Endothelial cell of umbilical vein (primary cell): Measurements from ENCODE around the gene ZNF70. TPM values are rescaled to one million over a fixed set of nuclear protein-coding genes. Genes with fewer than 3 reads are reported as not detected.

Source experiments
- BruUV-seq: library from RNA; stranded (reverse); fragments of 400-500 nt; replicated peaks from 2 replicates; lab custom pipeline; 2021; lab: Mats Ljungman, UMichigan
- CTCF ChIA-PET: fragments of 300-600, 350-600 bp; sonication (Branson Sonifier 250); formaldehyde crosslinking; loops from one replicate; lab custom pipeline; 2021; ENCODE audit warnings: antibody characterized with exemption, inconsistent platforms; lab: Charles Lee
- POLR2A ChIA-PET: fragments of 300-600, 350-600 bp; sonication (Branson Sonifier 250); formaldehyde crosslinking; loops from one replicate; lab custom pipeline; 2021; ENCODE audit warnings: antibody characterized with exemption, inconsistent platforms; lab: Charles Lee
- DNase-seq: peaks from one replicate; pipeline ENCODE4 v3.0.0-alpha.2; 2011; ENCODE audit warnings: low read depth, low spot score
- FAIRE-seq: peaks from 2 replicates; lab custom pipeline; 2011; peaks lifted over from hg19 to GRCh38; lab: Jason Lieb, UNC
- H2AFZ ChIP-seq: 2 replicates; pipeline ENCODE4 v1.6.0; 2012; ENCODE audit warnings: low read depth, low read length, control low read depth, inconsistent platforms
- H3K27ac ChIP-seq: 2 replicates; pipeline ENCODE4 v1.5.1; 2011; ENCODE audit warnings: low read depth, mild to moderate bottlenecking, control low read depth, low read length, moderate library complexity; ENCODE audit not compliant: insufficient read depth
- H3K27me3 ChIP-seq, 2 experiments: 2 replicates each; pipeline versions ENCODE4 v1.6.0 to v1.6.1; 2011; ENCODE audit warnings: low read length in 2 of 2, mixed read lengths in 1 of 2; ENCODE audit not compliant: control insufficient read depth in 2 of 2, insufficient read depth in 2 of 2
- H3K36me3 ChIP-seq, 2 experiments: 2 replicates in 1 of 2; 3 replicates in 1 of 2; pipeline ENCODE4 v1.5.1; 2011; ENCODE audit warnings: low read length in 2 of 2, mild to moderate bottlenecking in 1 of 2, moderate library complexity in 1 of 2; ENCODE audit not compliant: control insufficient read depth in 2 of 2, insufficient read depth in 2 of 2; ENCODE audit errors: extremely low read depth in 1 of 2
- H3K4me1 ChIP-seq: 3 replicates; pipeline ENCODE4 v1.5.1; 2011; ENCODE audit warnings: mild to moderate bottlenecking, low read length; ENCODE audit not compliant: control insufficient read depth, insufficient read depth; ENCODE audit errors: extremely low read depth
- H3K4me2 ChIP-seq: 2 replicates; pipeline ENCODE4 v1.6.1; 2011; ENCODE audit warnings: low read length, control low read depth, mixed read lengths; ENCODE audit not compliant: insufficient read depth
- H3K4me3 ChIP-seq, 3 experiments: fragments of 200-600 bp in 1 of 3; sonication (generic), shearing (Covaris generic) in 1 of 3; replicated peaks in 1 of 3; 2 replicates each; pipeline ENCODE4 v1.5.1; 2011 to 2016; ENCODE audit warnings: control low read depth in 3 of 3, low read length in 3 of 3, mild to moderate bottlenecking in 2 of 3, inconsistent platforms in 1 of 3, low read depth in 1 of 3, moderate library complexity in 1 of 3; ENCODE audit not compliant: insufficient read depth in 1 of 3
- H3K79me2 ChIP-seq: 2 replicates; pipeline ENCODE4 v1.6.0; 2012; ENCODE audit warnings: low read length, inconsistent platforms; ENCODE audit not compliant: control insufficient read depth, insufficient read depth
- H3K9ac ChIP-seq: replicated peaks from 2 replicates; pipeline ENCODE3; 2011; ENCODE audit warnings: low read length, control low read depth; ENCODE audit not compliant: insufficient read depth; ENCODE audit errors: extremely low read depth
- H3K9me1 ChIP-seq: replicated peaks from 3 replicates; pipeline ENCODE4 v1.6.0; 2011; ENCODE audit warnings: mild to moderate bottlenecking, low read length; ENCODE audit not compliant: control insufficient read depth, insufficient read depth; ENCODE audit errors: extremely low read depth
- H3K9me3 ChIP-seq: replicated peaks from 2 replicates; pipeline ENCODE4 v1.5.1; 2012; ENCODE audit warnings: low read length, inconsistent platforms; ENCODE audit not compliant: control insufficient read depth, insufficient read depth
- H4K20me1 ChIP-seq: replicated peaks from 2 replicates; pipeline ENCODE3; 2011; ENCODE audit warnings: mild to moderate bottlenecking, low read length; ENCODE audit not compliant: control insufficient read depth, insufficient read depth; ENCODE audit errors: extremely low read depth
- EZH2 ChIP-seq: IDR thresholded peaks from 2 replicates; pipeline ENCODE4 v1.6.1; 2012; ENCODE audit warnings: borderline replicate concordance, low read depth, mild to moderate bottlenecking, moderate library complexity, low read length, inconsistent platforms; ENCODE audit not compliant: severe bottlenecking
- FOS ChIP-seq: IDR thresholded peaks from 2 replicates; pipeline ENCODE4 v1.6.1; 2011; ENCODE audit warnings: mild to moderate bottlenecking, low read length, moderate library complexity, borderline replicate concordance; ENCODE audit not compliant: insufficient read depth
- GATA2 ChIP-seq: IDR thresholded peaks from 2 replicates; pipeline ENCODE4 v1.7.0; 2011; ENCODE audit warnings: low read depth, mild to moderate bottlenecking, moderate library complexity, mixed read lengths, low read length; ENCODE audit not compliant: insufficient read length, insufficient read depth
- JUN ChIP-seq: IDR thresholded peaks from 2 replicates; pipeline ENCODE4 v1.6.1; 2011; ENCODE audit warnings: borderline replicate concordance, low read depth; ENCODE audit not compliant: insufficient read length, insufficient read depth
- MYC ChIP-seq: IDR thresholded peaks from one replicate; pipeline ENCODE4 v1.6.1; 2011; ENCODE audit warnings: mild to moderate bottlenecking, low read depth, low read length
- POLR2A ChIP-seq: IDR thresholded peaks from 2 replicates; pipeline ENCODE4 v1.6.1; 2012; ENCODE audit warnings: low read depth, mild to moderate bottlenecking, control low read depth, low read length
- POLR2AphosphoS5 ChIP-seq: IDR thresholded peaks from 2 replicates; pipeline ENCODE4 v1.6.1; 2012; ENCODE audit warnings: low read depth, mild to moderate bottlenecking, control low read depth, low read length, moderate library complexity; ENCODE audit not compliant: insufficient read depth
- dilution Hi-C: fragments of 300-500 bp; cut with MboI; formaldehyde crosslinking; loops from one replicate; pipeline ENCODE4 v1.15.0; 2019; ENCODE audit warnings: low sequenced_read_pairs; ENCODE audit not compliant: extremely low pct_ligation_motif_present
- intact Hi-C: fragments of 100-400 bp; cut with micrococcal nuclease; formaldehyde crosslinking; loops from one replicate; pipeline ENCODE4 v1.10.0; 2022
- polyA plus RNA-seq, 4 experiments: library from polyadenylated mRNA; depleted of rRNA in 3 of 4; stranded (reverse) in 3 of 4; unstranded in 1 of 4; fragments of >200 nt; gene quantifications; 2 replicates each; pipeline versions ENCODE4 v1.2.1 to v1.2.3, GENCODE V29; 2011 to 2012; ENCODE audit warnings: missing spikeins in 1 of 4
- total RNA-seq: library from RNA; stranded (reverse); gene quantifications from 2 replicates; pipeline ENCODE4 v1.2.3, GENCODE V29; 2021
- TF ChIP-seq, protein P1 (sequence below): IDR thresholded peaks from 2 replicates; pipeline ENCODE4 v1.6.1; 2011; ENCODE audit not compliant: insufficient read depth, insufficient read length
- TF ChIP-seq, protein P2 (sequence below), 2 donors: IDR thresholded peaks; 1 replicate in 1 of 2; 2 replicates in 1 of 2; pipeline ENCODE4 v1.5.1; 2011; ENCODE audit warnings: low read length in 2 of 2, mild to moderate bottlenecking in 2 of 2, moderate library complexity in 2 of 2, control low read depth in 1 of 2, inconsistent platforms in 1 of 2, low read depth in 1 of 2; ENCODE audit not compliant: insufficient read depth in 1 of 2; ENCODE audit errors: extremely low read depth in 1 of 2

ZNF70 gene
- total and polyA plus RNA-seq, 2 donors (not counting 3 experiments of a cell fraction or from before 2014, with no cell fraction given), result 1.9 to 6.2 TPM

DNA sequence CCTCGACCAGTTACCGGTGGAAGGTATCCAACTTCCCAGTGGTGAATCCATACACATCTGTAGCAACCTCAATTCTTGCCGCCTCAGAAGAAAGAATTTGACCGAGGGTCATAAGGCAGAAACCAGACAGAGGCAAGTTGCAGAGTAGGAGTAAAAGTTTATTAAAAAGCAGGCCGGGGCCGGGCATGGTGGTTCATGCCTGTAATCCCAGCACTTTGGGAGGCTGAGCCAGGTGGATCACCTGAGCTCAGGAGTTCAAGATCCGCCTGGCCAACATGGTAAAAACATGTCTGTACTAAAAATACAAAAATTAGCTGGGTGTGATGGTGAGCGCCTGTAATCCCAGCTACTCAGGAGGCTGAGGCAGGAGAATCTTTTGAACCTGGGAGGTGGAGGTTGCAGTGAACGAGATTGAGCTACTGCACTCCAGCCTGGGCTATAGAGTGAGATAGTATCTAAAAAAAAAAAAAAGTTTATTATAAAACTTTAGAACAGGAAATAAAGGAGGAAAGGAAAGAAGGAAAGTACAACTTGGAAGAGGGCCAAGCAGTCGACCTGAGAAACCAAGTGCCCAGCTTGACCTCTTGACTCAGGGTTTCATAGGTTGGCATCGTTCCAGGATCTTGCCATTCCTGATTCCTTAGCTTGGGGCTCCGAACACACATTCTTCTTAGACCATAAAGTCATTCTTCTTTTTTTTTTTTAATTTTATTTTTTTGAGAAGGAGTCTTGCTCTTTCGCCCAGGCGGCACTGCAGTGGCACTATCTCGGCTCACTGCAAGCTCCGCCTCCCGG lies 32.3 kb downstream of the ZNF70 start:
- FAIRE-seq, result no peak
- H3K9ac ChIP-seq, result no peak overlapping the region
- no peak overlapping the region for H3K4me2 ChIP-seq
- peaks cover 14% of the 10 kb centered on the region for H3K79me2 ChIP-seq
- H3K36me3 ChIP-seq, result peaks cover under 1 to 10% of the 10 kb centered on the region in 2 experiments
- ChIA-PET POLR2A (no interaction called here), CTCF (interaction anchor here (0.8 to 1.2 kb wide), 3 partner anchors 15 to 131 kb away, joined by 3 to 4 read pairs (median 4); no protein-coding TSS in a partner anchor)
- no peaks in the 10 kb centered on the region for H3K4me1 ChIP-seq
- no peaks in the 10 kb centered on the region for H3K27me3 ChIP-seq
- TF ChIP-seq POLR2A (no peak), JUN (no peak), GATA2 (no peak), EZH2 (no peak), FOS (no peak), MYC (no peak), POLR2AphosphoS5 (no peak)
- TF ChIP-seq, protein P1, sequence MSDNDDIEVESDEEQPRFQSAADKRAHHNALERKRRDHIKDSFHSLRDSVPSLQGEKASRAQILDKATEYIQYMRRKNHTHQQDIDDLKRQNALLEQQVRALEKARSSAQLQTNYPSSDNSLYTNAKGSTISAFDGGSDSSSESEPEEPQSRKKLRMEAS, result no peak
- TF ChIP-seq, protein P2, sequence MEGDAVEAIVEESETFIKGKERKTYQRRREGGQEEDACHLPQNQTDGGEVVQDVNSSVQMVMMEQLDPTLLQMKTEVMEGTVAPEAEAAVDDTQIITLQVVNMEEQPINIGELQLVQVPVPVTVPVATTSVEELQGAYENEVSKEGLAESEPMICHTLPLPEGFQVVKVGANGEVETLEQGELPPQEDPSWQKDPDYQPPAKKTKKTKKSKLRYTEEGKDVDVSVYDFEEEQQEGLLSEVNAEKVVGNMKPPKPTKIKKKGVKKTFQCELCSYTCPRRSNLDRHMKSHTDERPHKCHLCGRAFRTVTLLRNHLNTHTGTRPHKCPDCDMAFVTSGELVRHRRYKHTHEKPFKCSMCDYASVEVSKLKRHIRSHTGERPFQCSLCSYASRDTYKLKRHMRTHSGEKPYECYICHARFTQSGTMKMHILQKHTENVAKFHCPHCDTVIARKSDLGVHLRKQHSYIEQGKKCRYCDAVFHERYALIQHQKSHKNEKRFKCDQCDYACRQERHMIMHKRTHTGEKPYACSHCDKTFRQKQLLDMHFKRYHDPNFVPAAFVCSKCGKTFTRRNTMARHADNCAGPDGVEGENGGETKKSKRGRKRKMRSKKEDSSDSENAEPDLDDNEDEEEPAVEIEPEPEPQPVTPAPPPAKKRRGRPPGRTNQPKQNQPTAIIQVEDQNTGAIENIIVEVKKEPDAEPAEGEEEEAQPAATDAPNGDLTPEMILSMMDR (IDR thresholded peaks at IDR 0.05; ENCODE audit: extremely low read depth in 1 of 2, insufficient read depth in 1 of 2, low read depth in 1 of 2, low read length in 2 of 2), result no peak
- H3K4me3 ChIP-seq, result no peak overlapping the region
- H4K20me1 ChIP-seq, result no peaks in the 10 kb centered on the region
- no peaks in the 10 kb centered on the region for H3K9me3 ChIP-seq
- H3K27ac ChIP-seq, result no peak overlapping the region
- no TSS peak for BruUV-seq
- intact Hi-C loops, result loop anchor here (5.0 kb wide), 1 partner anchor 129 kb away; no protein-coding TSS in a partner anchor
- DNase-seq, result peak; percentile 10
- no peaks in the 10 kb centered on the region for H3K9me1 ChIP-seq
- dilution Hi-C loops, result no loop called here
- no peak overlapping the region for H2AFZ ChIP-seq
